HG03108 (cell line): ENCODE data around the gene ARHGEF37.

ENCODE experiments used
- ATAC-seq: cut with Tn5 transposase; IDR thresholded peaks from one replicate; pipeline ENCODE4 v1.9.1; 2021; ENCODE audit warnings: moderate library complexity; ENCODE audit not compliant: unreplicated experiment

Gene ARHGEF37

GRCh38 chr5:149671544-149671943, 90.2 kb downstream of the ARHGEF37 start:
- no peak for ATAC-seq

- no peak for ATAC-seq
Measured at GRCh38 chr5:149672701-149673476, 91.6 kb downstream of the ARHGEF37 start.

GRCh38 chr5:149674686-149675085, 93.4 kb downstream of the ARHGEF37 start:
- no peak for ATAC-seq

- no peak for ATAC-seq
Measured at GRCh38 chr5:149675610-149676201, 94.4 kb downstream of the ARHGEF37 start.

- ATAC-seq = no peak
Measured at GRCh38 chr5:149677731-149678130, 96.4 kb downstream of the ARHGEF37 start.

GRCh38 chr5:149679876-149680809, 98.8 kb downstream of the ARHGEF37 start:
- no peak for ATAC-seq

- ATAC-seq = peak; percentile 100
Measured at GRCh38 chr5:149680810-149681221, 99.5 kb downstream of the ARHGEF37 start.

GRCh38 chr5:149681252-149681651, 100.0 kb downstream of the ARHGEF37 start:
- no peak for ATAC-seq

GRCh38 chr5:149681922-149682321, 100.6 kb downstream of the ARHGEF37 start:
- ATAC-seq = no peak

- no peak for ATAC-seq
Measured at GRCh38 chr5:149682532-149683075, 101.3 kb downstream of the ARHGEF37 start.

- ATAC-seq = no peak
Measured at GRCh38 chr5:149683964-149684363, 102.7 kb downstream of the ARHGEF37 start.

- no peak for ATAC-seq
Measured at GRCh38 chr5:149684371-149684770, 103.1 kb downstream of the ARHGEF37 start.
